K562 (cell line): ENCODE results near the gene NADK.

ENCODE experiments used
- ELF4 ChIP-seq: fragments of 450-650 bp; formaldehyde crosslinking; IDR thresholded peaks from 2 replicates; pipeline ENCODE4 v1.4.0; 2022; ENCODE audit warnings: missing genetic modification characterization
- ERF ChIP-seq: fragments of 450-650 bp; formaldehyde crosslinking; IDR thresholded peaks from 2 replicates; pipeline ENCODE4 v1.4.0; 2020; ENCODE audit warnings: mild to moderate bottlenecking, mixed read lengths
- MXI1 ChIP-seq: IDR thresholded peaks from 2 replicates; pipeline ENCODE4 v1.6.1; 2011; ENCODE audit warnings: low read depth, mild to moderate bottlenecking, improper control_type of control experiment, low read length
- ZNF324 ChIP-seq: fragments of 250-450 bp; sonication (Bioruptor Pico); IDR thresholded peaks from 2 replicates; pipeline ENCODE4 v1.4.0; 2020; ENCODE audit warnings: mild to moderate bottlenecking

GRCh38 chr1:1799716-1800115 is 21.4 kb upstream of the NADK start:
- TF ChIP-seq ERF (CRISPR knock-in tag) (no peak), MXI1 (no peak), ZNF324 (CRISPR knock-in tag) (no peak), ELF4 (no peak)
